ENCODE results near the gene TBC1D4.

The TBC1D4 gene

GRCh38 chr13:75347925-75348324 lies 134.0 kb downstream of the TBC1D4 start:
- FAIRE-seq = peak; percentile 48
- TF ChIP-seq POLR2A (IDR thresholded peaks at IDR 0.05; ENCODE audit: low read depth, low read length) = no peak
- no peak for DNase-seq (ENCODE audit: insufficient read length, low spot score)

DNA sequence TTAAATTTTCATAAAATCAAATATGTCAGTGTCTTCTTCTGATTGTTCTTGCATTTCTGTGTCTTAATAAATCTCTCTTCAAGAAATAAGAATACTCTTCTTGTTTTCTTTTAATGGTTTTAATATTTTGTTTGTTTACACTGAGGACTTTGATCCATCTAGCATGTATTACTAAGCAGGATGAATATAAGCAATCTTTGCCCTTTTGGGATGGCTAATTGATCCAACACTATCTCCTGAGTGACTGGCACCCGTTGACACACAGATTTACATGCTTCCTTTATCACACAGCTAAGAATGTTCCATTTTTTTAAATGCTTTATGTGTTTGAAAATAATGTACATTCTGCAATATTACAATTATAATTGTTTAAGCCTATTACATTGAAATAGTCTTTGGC lies 134.5 kb downstream of the TBC1D4 start:
- no peak for TF ChIP-seq POLR2A (IDR thresholded peaks at IDR 0.05; ENCODE audit: low read depth, low read length)
- FAIRE-seq = no peak
- DNase-seq (ENCODE audit: insufficient read length, low spot score) = no peak

- no peak for FAIRE-seq
- TF ChIP-seq POLR2A (IDR thresholded peaks at IDR 0.05; ENCODE audit: low read depth, low read length) = no peak
- DNase-seq (ENCODE audit: insufficient read length, low spot score) = no peak
Observed at GRCh38 chr13:75345193-75345592, 136.8 kb downstream of the TBC1D4 start.

GRCh38 chr13:75341028-75341427 lies 140.9 kb downstream of the TBC1D4 start:
- DNase-seq (ENCODE audit: insufficient read length, low spot score) (no peak), FAIRE-seq (peak; percentile 6)
- TF ChIP-seq POLR2A (IDR thresholded peaks at IDR 0.05; ENCODE audit: low read depth, low read length) = no peak

GRCh38 chr13:75339635-75340374 lies 142.2 kb downstream of the TBC1D4 start:
- DNase-seq (ENCODE audit: insufficient read length, low spot score) = no peak
- FAIRE-seq = no peak
- no peak for TF ChIP-seq POLR2A (IDR thresholded peaks at IDR 0.05; ENCODE audit: low read depth, low read length)

DNA sequence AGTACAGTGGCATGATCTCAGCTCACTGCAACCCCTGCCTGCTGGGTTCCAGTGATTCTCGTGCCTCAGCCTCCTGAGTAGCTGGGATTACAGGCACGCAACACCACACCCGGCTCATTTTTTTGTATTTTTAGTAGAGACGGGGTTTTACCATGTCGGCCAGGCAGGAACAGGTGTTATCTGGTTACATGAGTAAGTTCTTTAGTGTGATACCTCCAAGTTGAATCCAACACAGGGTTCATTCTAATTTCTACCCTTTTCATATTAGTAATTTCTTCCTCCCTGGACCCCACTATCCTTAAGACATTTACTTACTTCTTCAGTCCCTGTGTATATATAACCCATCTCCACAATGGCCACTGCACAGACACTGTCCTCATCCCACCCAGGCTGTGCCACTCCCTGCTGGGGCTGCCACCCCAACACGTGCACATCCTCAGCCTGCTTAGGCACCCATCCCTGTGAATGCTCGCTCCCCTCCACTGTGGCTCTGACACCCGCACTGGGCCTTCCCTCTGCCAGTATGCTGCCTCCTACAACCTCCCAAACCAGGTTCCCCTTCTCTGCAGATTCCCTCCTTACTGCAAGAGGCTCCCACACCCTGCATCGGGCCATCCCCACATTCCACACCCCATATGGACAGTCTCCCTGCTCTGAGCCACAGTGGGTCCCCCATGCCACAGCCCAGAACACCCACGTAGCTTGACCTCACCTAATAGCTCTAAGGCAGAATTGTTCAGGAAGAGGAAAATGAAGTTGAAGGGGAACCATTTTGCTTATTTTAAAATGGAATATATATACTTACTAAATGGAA lies 147.1 kb downstream of the TBC1D4 start:
- FAIRE-seq (no peak), DNase-seq (ENCODE audit: insufficient read length, low spot score) (no peak)
- no peak for TF ChIP-seq POLR2A (IDR thresholded peaks at IDR 0.05; ENCODE audit: low read depth, low read length)

DNA sequence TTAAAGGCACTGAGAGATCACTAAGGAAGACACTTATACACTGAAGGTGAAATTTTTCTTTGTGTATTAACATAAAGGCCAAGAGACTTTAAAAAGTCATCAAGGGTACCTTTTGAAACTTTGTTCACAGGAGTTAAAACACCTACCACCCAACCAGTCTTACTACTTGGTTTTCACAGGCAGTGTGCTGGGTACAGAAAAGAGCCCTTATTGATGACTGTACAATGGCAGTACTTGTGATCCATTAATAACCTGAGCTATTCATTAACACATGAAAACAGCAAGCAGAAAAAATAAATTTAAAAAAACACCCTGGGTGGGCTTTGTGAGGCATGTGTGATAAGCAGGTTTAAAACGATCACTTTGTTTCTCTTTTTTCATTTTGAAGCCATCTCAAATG lies 148.9 kb downstream of the TBC1D4 start:
- DNase-seq (ENCODE audit: insufficient read length, low spot score) = no peak
- no peak for TF ChIP-seq POLR2A (IDR thresholded peaks at IDR 0.05; ENCODE audit: low read depth, low read length)
- FAIRE-seq = peak; percentile 11

DNA sequence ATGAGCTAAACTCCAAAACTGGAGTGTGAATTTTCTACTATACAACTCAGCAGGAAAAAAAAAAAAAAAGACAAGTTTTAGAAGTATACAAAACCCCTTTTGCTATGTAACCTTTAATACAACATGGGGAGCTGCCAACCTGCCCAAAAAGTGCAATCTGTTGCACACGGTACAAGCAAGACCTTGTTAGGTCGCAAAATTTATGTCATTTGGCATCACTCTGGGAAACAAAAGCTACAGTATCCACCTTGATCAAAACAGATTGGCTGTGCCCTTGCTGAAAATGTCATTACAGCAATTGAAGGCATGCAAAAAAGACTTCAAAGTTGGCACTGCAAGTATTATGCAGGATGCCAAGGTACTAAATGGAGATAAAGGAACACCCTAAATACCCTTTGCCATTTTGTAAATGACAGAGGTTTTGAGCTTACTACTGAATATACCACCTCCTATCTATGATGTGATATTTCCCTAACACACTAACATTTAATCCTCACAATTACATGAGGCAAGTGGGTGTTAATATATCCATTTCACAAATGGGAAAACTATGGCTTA lies 150.1 kb downstream of the TBC1D4 start:
- TF ChIP-seq POLR2A (IDR thresholded peaks at IDR 0.05; ENCODE audit: low read depth, low read length) = no peak
- DNase-seq (ENCODE audit: insufficient read length, low spot score) (no peak), FAIRE-seq (no peak)

- TF ChIP-seq POLR2A (IDR thresholded peaks at IDR 0.05; ENCODE audit: low read depth, low read length) = no peak
- DNase-seq (ENCODE audit: insufficient read length, low spot score) (no peak), FAIRE-seq (no peak)
Observed at GRCh38 chr13:75330770-75331169, 151.2 kb downstream of the TBC1D4 start.

- no peak for DNase-seq (ENCODE audit: insufficient read length, low spot score)
- no peak for FAIRE-seq
- no peak for TF ChIP-seq POLR2A (IDR thresholded peaks at IDR 0.05; ENCODE audit: low read depth, low read length)
Observed at GRCh38 chr13:75329723-75330122, 152.2 kb downstream of the TBC1D4 start.

DNA sequence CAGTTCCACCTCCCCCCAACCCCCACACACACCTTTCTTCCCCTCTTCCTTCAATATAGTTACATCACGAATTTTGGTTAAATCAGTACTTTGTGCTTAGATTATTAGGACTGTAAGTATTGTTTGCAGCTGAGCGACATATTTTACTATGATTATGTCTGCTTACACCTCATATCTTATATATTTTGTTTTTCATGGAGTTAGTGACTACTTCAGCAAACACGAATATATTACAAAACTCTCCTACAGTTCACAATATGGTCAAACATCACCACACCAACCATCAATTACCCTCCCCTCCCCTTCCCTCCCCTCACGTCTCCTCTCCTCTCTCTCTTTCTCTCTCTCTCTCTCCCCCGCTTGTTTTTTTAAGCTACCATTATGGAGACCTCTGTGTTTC lies 152.9 kb downstream of the TBC1D4 start:
- no peak for FAIRE-seq
- no peak for TF ChIP-seq POLR2A (IDR thresholded peaks at IDR 0.05; ENCODE audit: low read depth, low read length)
- no peak for DNase-seq (ENCODE audit: insufficient read length, low spot score)

DNA sequence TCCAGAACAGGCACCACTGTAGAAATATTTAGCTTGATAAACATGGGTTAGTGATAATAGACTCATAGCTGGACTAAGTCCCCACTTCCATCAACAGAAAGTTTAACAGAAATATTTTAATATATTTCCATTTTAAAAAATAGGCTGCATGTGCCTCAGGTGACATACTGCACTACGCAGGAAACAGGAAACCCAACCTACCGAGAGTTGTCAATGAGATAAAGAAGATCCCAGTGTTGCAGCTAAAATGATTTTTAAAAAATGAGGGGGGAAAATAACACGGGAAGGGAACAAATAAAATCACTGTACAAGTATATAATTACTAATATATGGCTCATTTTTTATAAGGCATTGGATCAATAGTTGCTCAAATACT lies 154.8 kb downstream of the TBC1D4 start:
- FAIRE-seq = no peak
- DNase-seq (ENCODE audit: insufficient read length, low spot score) = no peak
- TF ChIP-seq POLR2A (IDR thresholded peaks at IDR 0.05; ENCODE audit: low read depth, low read length) = no peak

DNA sequence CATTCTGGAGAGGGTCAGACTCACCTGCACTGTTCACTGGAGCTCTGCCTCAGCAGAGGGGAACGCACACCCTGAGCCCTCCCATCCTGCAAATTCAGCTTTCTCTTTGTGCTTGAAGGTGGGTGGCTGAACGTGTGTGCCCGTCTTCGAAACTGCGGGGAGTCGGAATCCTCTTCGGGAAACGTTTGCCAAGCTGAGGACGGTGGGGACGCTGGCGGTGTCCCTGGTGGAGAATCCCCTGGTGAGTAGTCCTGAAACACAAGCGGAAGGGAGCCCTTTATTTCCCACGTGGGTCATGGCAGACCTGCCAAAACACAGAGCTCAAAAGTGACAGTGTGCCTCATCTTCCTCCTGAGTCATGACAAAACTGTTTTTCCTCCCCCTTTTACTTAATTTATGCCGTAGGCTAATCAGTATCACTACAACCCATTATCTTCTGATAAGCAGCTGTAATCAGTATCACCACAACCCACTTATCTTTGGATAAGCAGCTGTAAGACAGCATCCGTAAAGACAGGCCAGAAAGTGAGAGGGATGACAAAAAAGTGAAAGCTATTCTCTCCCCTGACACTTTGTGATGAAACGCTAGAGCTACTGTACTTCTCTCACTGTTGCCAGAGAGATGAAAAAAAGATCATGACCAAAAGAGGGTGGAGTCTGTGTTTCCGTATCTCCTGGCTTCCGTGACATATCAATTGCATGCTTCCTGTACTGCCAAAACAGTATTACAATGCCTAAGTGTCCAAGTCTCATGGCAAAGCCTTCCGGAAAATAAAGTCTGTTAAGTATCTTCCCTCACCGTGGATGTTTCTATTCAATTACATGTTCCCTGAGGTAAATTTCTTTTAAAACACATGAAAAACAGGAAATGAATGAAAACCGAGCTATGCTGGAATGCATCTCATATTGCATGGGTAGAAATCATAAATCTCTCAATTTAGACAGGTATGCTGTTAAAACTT lies 155.5 kb downstream of the TBC1D4 start:
- DNase-seq (ENCODE audit: insufficient read length, low spot score) (no peak), FAIRE-seq (peak; percentile 50)
- TF ChIP-seq POLR2A (IDR thresholded peaks at IDR 0.05; ENCODE audit: low read depth, low read length) = no peak

- no peak for FAIRE-seq
- no peak for DNase-seq (ENCODE audit: insufficient read length, low spot score)
- TF ChIP-seq POLR2A (IDR thresholded peaks at IDR 0.05; ENCODE audit: low read depth, low read length) = no peak
Observed at GRCh38 chr13:75325711-75326110, 156.3 kb downstream of the TBC1D4 start.

Data from H54 (cell line).